Measurements from ENCODE around the gene NUDC. TPM values are rescaled to one million over a fixed set of nuclear protein-coding genes. Genes with fewer than 3 reads are reported as not detected.
A peak's percentile ranks its signal among the peaks of the same experiment; 100 is the strongest.

Gene NUDC
- total RNA-seq, 2 donors from 2014 or later: 103 to 120 TPM

DNA sequence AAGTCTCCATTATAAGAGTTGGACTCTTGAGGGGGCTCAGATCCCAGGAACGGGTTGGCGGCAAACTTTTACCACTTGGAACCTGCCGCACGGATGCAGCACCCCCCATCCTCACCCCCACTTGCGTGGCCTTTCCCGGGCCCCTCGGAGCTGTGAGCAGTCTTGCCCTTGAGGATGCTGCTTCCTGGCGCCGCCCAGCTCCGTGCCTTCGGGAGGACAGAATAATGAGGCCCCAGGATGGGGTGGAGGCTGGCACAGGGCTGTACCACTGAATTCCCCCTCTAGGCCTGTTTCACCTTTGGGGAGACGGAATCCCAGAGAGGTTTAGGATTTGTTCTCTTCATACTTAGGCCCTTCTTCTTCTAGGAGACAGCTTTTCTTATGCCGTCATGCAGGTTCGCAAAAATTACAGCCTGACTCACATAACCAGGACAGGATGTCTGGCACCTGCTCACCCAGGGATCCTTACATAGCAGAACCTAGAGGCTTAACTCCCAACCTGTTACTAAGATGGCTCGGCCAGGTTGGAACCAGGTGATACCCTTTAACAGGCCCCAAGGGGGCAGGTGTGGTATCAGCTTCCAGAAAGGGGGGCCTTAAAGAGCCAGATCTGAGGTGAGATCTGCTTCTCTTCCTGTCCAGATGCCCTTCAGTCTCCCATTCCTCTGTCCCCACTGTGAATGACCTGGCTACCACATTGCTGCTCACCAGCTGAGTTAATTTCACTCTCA lies 73.4 kb downstream of the NUDC start:
- peaks cover 54% of the 10 kb centered on the region for H3K4me1 Mint-ChIP-seq
- Histone ChIP-seq H3K4me1 (ENCODE audit: control insufficient read depth, insufficient read depth, low read length) (peaks cover 18% of the 10 kb centered on the region), H3K9me3 (ENCODE audit: control insufficient read depth, low read length) (no peaks in the 10 kb centered on the region), H3K27me3 (ENCODE audit: control insufficient read depth, insufficient read depth, low read length, poor library complexity, severe bottlenecking) (no peaks in the 10 kb centered on the region), H3K9ac (ENCODE audit: extremely low read depth, low read length, poor library complexity, severe bottlenecking) (peak overlapping the region; percentile 47), H3K27ac (ENCODE audit: low read depth, low read length) (no peak overlapping the region), H3K36me3 (ENCODE audit: control insufficient read depth, insufficient read depth, low read length) (no peaks in the 10 kb centered on the region), H3K4me3 (ENCODE audit: low read length) (peak overlapping the region; percentile 86)
- peaks cover 16% of the 10 kb centered on the region for H3K27me3 Mint-ChIP-seq (ENCODE audit: insufficient read depth)
- H3K27ac Mint-ChIP-seq: peak overlapping the region; percentile 86
- H3K36me3 Mint-ChIP-seq (ENCODE audit: low read depth): peaks cover 2% of the 10 kb centered on the region
- WGBS, 2 experiments (ENCODE audit: insufficient coverage in 1 of 2, insufficient read length in 1 of 2): 19 to 27% methylated on average over 3 to 15 of the region's 15 CpGs
- TF ChIP-seq, protein P1, sequence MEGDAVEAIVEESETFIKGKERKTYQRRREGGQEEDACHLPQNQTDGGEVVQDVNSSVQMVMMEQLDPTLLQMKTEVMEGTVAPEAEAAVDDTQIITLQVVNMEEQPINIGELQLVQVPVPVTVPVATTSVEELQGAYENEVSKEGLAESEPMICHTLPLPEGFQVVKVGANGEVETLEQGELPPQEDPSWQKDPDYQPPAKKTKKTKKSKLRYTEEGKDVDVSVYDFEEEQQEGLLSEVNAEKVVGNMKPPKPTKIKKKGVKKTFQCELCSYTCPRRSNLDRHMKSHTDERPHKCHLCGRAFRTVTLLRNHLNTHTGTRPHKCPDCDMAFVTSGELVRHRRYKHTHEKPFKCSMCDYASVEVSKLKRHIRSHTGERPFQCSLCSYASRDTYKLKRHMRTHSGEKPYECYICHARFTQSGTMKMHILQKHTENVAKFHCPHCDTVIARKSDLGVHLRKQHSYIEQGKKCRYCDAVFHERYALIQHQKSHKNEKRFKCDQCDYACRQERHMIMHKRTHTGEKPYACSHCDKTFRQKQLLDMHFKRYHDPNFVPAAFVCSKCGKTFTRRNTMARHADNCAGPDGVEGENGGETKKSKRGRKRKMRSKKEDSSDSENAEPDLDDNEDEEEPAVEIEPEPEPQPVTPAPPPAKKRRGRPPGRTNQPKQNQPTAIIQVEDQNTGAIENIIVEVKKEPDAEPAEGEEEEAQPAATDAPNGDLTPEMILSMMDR (conservative IDR thresholded peaks at IDR 0.05): peak; percentile 45
- H3K9me3 Mint-ChIP-seq: no peaks in the 10 kb centered on the region
- peak overlapping the region; percentile 75 for H3K4me3 Mint-ChIP-seq
- DNase-seq: peak; percentile 75

DNA sequence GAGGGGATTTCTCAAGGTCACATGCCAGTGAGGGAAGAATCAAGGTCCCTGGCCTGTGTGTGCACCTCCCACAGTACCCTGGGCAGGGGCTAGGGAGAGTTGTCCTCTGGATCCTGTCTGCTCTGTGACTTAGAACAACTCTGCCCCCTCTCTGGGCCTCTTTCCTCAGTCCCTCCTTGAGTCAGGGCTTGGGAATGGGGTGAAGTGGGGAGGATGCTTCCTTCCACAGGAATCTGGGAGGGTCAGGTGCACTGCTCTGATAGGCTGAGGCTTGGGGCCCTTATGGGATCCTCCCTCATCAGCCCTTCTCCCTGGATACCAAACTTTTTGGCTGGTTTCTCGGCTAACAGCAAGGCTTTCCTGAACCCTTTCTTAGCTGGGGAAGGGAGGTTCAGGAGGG lies 74.5 kb downstream of the NUDC start:
- H3K9me3 ChIP-seq (ENCODE audit: control insufficient read depth, low read length): no peaks in the 10 kb centered on the region
- no peak overlapping the region for H3K9ac ChIP-seq (ENCODE audit: extremely low read depth, low read length, poor library complexity, severe bottlenecking)
- H3K4me1 Mint-ChIP-seq: peaks cover 55% of the 10 kb centered on the region
- peak; percentile 53 for DNase-seq
- no peak overlapping the region for H3K27ac Mint-ChIP-seq
- peaks cover 8% of the 10 kb centered on the region for H3K36me3 Mint-ChIP-seq (ENCODE audit: low read depth)
- H3K4me1 ChIP-seq (ENCODE audit: control insufficient read depth, insufficient read depth, low read length): peaks cover 15% of the 10 kb centered on the region
- H3K4me3 ChIP-seq (ENCODE audit: low read length): peak overlapping the region; percentile 86
- H3K27me3 Mint-ChIP-seq (ENCODE audit: insufficient read depth): peaks cover 9% of the 10 kb centered on the region
- H3K4me3 Mint-ChIP-seq: peak overlapping the region; percentile 75
- H3K9me3 Mint-ChIP-seq: no peaks in the 10 kb centered on the region
- no peaks in the 10 kb centered on the region for H3K27me3 ChIP-seq (ENCODE audit: control insufficient read depth, insufficient read depth, low read length, poor library complexity, severe bottlenecking)
- 82 to 100% methylated on average over 1 of the region's 1 CpG for WGBS, 2 experiments (ENCODE audit: insufficient coverage in 1 of 2, insufficient read length in 1 of 2)
- TF ChIP-seq, protein P1 (conservative IDR thresholded peaks at IDR 0.05): no peak
- H3K36me3 ChIP-seq (ENCODE audit: control insufficient read depth, insufficient read depth, low read length): no peaks in the 10 kb centered on the region
- H3K27ac ChIP-seq (ENCODE audit: low read depth, low read length): no peak overlapping the region

Other genes starting within 250 kb of the NUDC start
- 100 to 1,000 TPM; 118 to 128 TPM for gene ARID1A, start 225.7 kb upstream of the NUDC start, total RNA-seq
- 10 to 100 TPM; 12.7 to 14.6 TPM for gene PIGV, start 133.8 kb upstream of the NUDC start, total RNA-seq
- gene ZDHHC18, start 95.1 kb upstream of the NUDC start, total RNA-seq: 10 to 100 TPM; 39.7 to 42.4 TPM
- 1 to 10 TPM; 1.5 to 2.6 TPM for gene SFN, start 58.6 kb upstream of the NUDC start, total RNA-seq
- gene GPN2, start 31.5 kb upstream of the NUDC start, total RNA-seq: 10 to 100 TPM; 32.6 to 38.5 TPM
- gene GPATCH3, start 21.3 kb upstream of the NUDC start, total RNA-seq: 10 to 100 TPM; 21.3 to 23.2 TPM
- not detected for gene NR0B2, start 7.8 kb upstream of the NUDC start, total RNA-seq
- 10 to 100 TPM; 17.2 to 22.7 TPM for gene KDF1, start 38.7 kb downstream of the NUDC start, total RNA-seq
- 10 to 100 TPM; 14.3 to 21.2 TPM for gene TRNP1, start 71.9 kb downstream of the NUDC start, total RNA-seq
- 10 to 100 TPM in 1 of 2 donors, 1 to 10 TPM in 1; 9.4 to 19.0 TPM for gene TENT5B, start 91.1 kb downstream of the NUDC start, total RNA-seq
- gene SLC9A1, start 233.4 kb downstream of the NUDC start, total RNA-seq: 10 to 100 TPM; 25.9 to 34.7 TPM

All from endodermal cell (in vitro differentiated cells).